K562 (cell line): ENCODE measurements around the gene PACS2. TPM values are rescaled to one million over a fixed set of nuclear protein-coding genes. Genes with fewer than 3 reads are reported as not detected.

Experiments used
- ATAC-seq: fragments of 200-7000 bp; cut with Tn5 transposase; 3 replicates; pipeline ENCODE4 v1.9.1; 2020; ENCODE audit warnings: moderate library complexity
- BruUV-seq: library from RNA; stranded (reverse); fragments of 400-500 nt; replicated peaks from 2 replicates; lab custom pipeline; 2021; lab: Mats Ljungman, UMichigan
- CTCF ChIA-PET: fragments of 300-600 bp; formaldehyde crosslinking; extraction: SDS; loops from one replicate; lab custom pipeline; 2021; ENCODE audit warnings: low intra/inter-chr PET ratio; lab: Yijun Ruan, JAX
- POLR2A ChIA-PET: fragments of 300-600, 350-650 bp; sonication (Branson Sonifier 250); formaldehyde crosslinking; extraction: SDS; loops from one replicate; lab custom pipeline; 2021; ENCODE audit warnings: antibody characterized with exemption, inconsistent platforms; lab: Yijun Ruan, JAX
- DNase-seq, 4 experiments: peaks; one replicate each; pipeline versions ENCODE4 v3.0.0 to v3.0.0-alpha.2; 2011 to 2018; ENCODE audit warnings: low spot score in 3 of 4, mixed read lengths in 3 of 4; ENCODE audit errors: extremely low read depth in 1 of 4
- FAIRE-seq: peaks from 2 replicates; lab custom pipeline; 2011; peaks lifted over from hg19 to GRCh38; lab: Jason Lieb, UNC
- H2AFZ ChIP-seq: 2 replicates; pipeline ENCODE4 v1.6.0; 2011; ENCODE audit warnings: low read depth, low read length, control low read depth, inconsistent platforms
- H3K27ac ChIP-seq: fragments of 200-600 bp; 3 replicates; pipeline ENCODE4 v1.8.0; 2011; ENCODE audit warnings: low read depth, mild to moderate bottlenecking, control low read depth, inconsistent platforms, low read length, moderate library complexity, mixed read lengths; ENCODE audit errors: extremely low read depth
- H3K27me3 ChIP-seq, 2 experiments: fragments of 300-600 bp in 1 of 2; 2 replicates in 1 of 2; 3 replicates in 1 of 2; pipeline versions ENCODE4 v1.6.0 to v1.8.0; 2011; ENCODE audit warnings: inconsistent platforms in 2 of 2, low read length in 2 of 2, mild to moderate bottlenecking in 1 of 2, mixed read lengths in 1 of 2, moderate library complexity in 1 of 2; ENCODE audit not compliant: control insufficient read depth in 2 of 2, insufficient read depth in 2 of 2
- H3K36me3 ChIP-seq: fragments of 300-600 bp; 3 replicates; pipeline ENCODE4 v1.8.0; 2011; ENCODE audit warnings: mild to moderate bottlenecking, low read length, inconsistent platforms; ENCODE audit not compliant: control insufficient read depth, insufficient read depth
- H3K4me1 ChIP-seq, 2 experiments: fragments of 200-600 bp in 1 of 2; replicated peaks in 1 of 2; 2 replicates in 1 of 2; 3 replicates in 1 of 2; pipeline versions ENCODE4 v1.5.1 to v1.8.0; 2011; ENCODE audit warnings: inconsistent platforms in 2 of 2, low read length in 2 of 2, mild to moderate bottlenecking in 1 of 2, mixed read lengths in 1 of 2, moderate library complexity in 1 of 2; ENCODE audit not compliant: control insufficient read depth in 2 of 2, insufficient read depth in 2 of 2
- H3K4me2 ChIP-seq: 2 replicates; pipeline ENCODE4 v1.6.1; 2011; ENCODE audit warnings: low read length, control low read depth, inconsistent platforms, mixed read lengths; ENCODE audit not compliant: insufficient read depth
- H3K4me3 ChIP-seq: fragments of 200-600 bp; sonication (generic), shearing (Covaris generic); 2 replicates; pipeline ENCODE4 v1.5.1; 2016; ENCODE audit warnings: control low read depth, inconsistent platforms
- H3K79me2 ChIP-seq: fragments of 200-600 bp; 3 replicates; pipeline ENCODE4 v1.8.0; 2011; ENCODE audit warnings: low read length, inconsistent platforms; ENCODE audit not compliant: control insufficient read depth, insufficient read depth
- H3K9ac ChIP-seq, 2 experiments: 2 replicates each; pipeline versions ENCODE4 v1.6.0 to v1.6.1; 2011; ENCODE audit warnings: low read depth in 2 of 2, low read length in 2 of 2, control low read depth in 1 of 2, inconsistent platforms in 1 of 2, mild to moderate bottlenecking in 1 of 2, mixed read lengths in 1 of 2; ENCODE audit not compliant: insufficient read depth in 1 of 2
- H3K9me1 ChIP-seq: one replicate; pipeline ENCODE4 v1.6.0; 2011; ENCODE audit warnings: inconsistent platforms, mild to moderate bottlenecking, low read length, moderate library complexity; ENCODE audit not compliant: control insufficient read depth, insufficient read depth
- H3K9me3 ChIP-seq: replicated peaks from 2 replicates; pipeline ENCODE4 v1.5.1; 2011; ENCODE audit warnings: low read depth, low read length, inconsistent platforms; ENCODE audit not compliant: control insufficient read depth, insufficient read depth
- H4K20me1 ChIP-seq: replicated peaks from 2 replicates; pipeline ENCODE4 v1.6.1; 2011; ENCODE audit warnings: low read length, inconsistent platforms, mixed read lengths; ENCODE audit not compliant: control insufficient read depth, insufficient read depth
- BDP1 ChIP-seq: IDR thresholded peaks from 3 replicates; pipeline ENCODE4 v1.6.1; 2011; ENCODE audit not compliant: insufficient read length, insufficient read depth
- CREB1 ChIP-seq, 2 experiments: sonication (generic) in 1 of 2; formaldehyde crosslinking in 1 of 2; IDR thresholded peaks; 2 replicates each; pipeline versions ENCODE4 v1.6.1 to v1.8.0; 2012 to 2022; ENCODE audit warnings: inconsistent platforms in 1 of 2, mild to moderate bottlenecking in 1 of 2, missing genetic modification reagents in 1 of 2, moderate library complexity in 1 of 2
- FOXK2 ChIP-seq, 2 experiments: fragments of 450-650 bp; IDR thresholded peaks in 1 of 2; conservative IDR thresholded peaks in 1 of 2; 2 replicates each; pipeline ENCODE4 v1.6.1; 2016; ENCODE audit warnings: low read depth in 2 of 2, mild to moderate bottlenecking in 1 of 2
- HLTF ChIP-seq: fragments of 450-650 bp; IDR thresholded peaks from 2 replicates; pipeline ENCODE4 v1.6.1; 2016
- NCOA1 ChIP-seq: fragments of 450-650 bp; IDR thresholded peaks from 2 replicates; pipeline ENCODE4 v1.6.1; 2016; ENCODE audit warnings: low read depth
- NFE2L1 ChIP-seq: fragments of 450-650 bp; IDR thresholded peaks from 2 replicates; pipeline ENCODE4 v1.6.1; 2016; ENCODE audit warnings: missing genetic modification characterization, low read depth, mild to moderate bottlenecking, missing compliant biosample characterization, moderate library complexity, borderline replicate concordance
- RBM34 ChIP-seq: fragments of 200-400 bp; formaldehyde crosslinking; IDR thresholded peaks from 2 replicates; pipeline ENCODE4 v1.6.1; 2018; ENCODE audit warnings: low read length, borderline replicate concordance; ENCODE audit not compliant: insufficient read depth
- RNF2 ChIP-seq: sonication (generic); IDR thresholded peaks from 2 replicates; pipeline ENCODE4 v1.6.1; 2016
- STAT5A ChIP-seq: IDR thresholded peaks from 2 replicates; pipeline ENCODE4 v1.6.1; 2012; ENCODE audit warnings: low read length, inconsistent platforms, borderline replicate concordance
- TBL1XR1 ChIP-seq, 2 experiments: IDR thresholded peaks; 2 replicates each; pipeline ENCODE4 v1.6.1; 2012; ENCODE audit warnings: improper control_type of control experiment in 2 of 2, low read length in 2 of 2, mild to moderate bottlenecking in 1 of 2
- U2AF2 ChIP-seq: fragments of 200-400 bp; formaldehyde crosslinking; optimal IDR thresholded peaks from 2 replicates; pipeline ENCODE3; 2017; ENCODE audit warnings: low read depth, mild to moderate bottlenecking, low read length
- WGBS: fragments of 100-300 bp; shearing (Covaris generic); methylation state at CpG from one replicate; pipeline ENCODE4 v1.1.6; 2016; ENCODE audit warnings: low coverage, mixed read lengths; ENCODE audit not compliant: insufficient coverage; ENCODE audit errors: missing lambda C conversion rate; 5-methylcytosine and 5-hydroxymethylcytosine counted together
- in situ Hi-C: fragments of 300-500 bp; cut with MboI; formaldehyde crosslinking; loops from 4 replicates; pipeline ENCODE4 v1.15.0; 2018; ENCODE audit warnings: inconsistent platforms, mixed read lengths
- intact Hi-C: fragments of 100-400 bp; cut with micrococcal nuclease; formaldehyde crosslinking; loops from 2 replicates; pipeline ENCODE4 v1.14.2; 2022
- polyA plus RNA-seq, 8 experiments: library from polyadenylated mRNA; depleted of rRNA in 4 of 8; stranded (reverse) in 5 of 8; unstranded in 3 of 8; fragments of >200 nt; fragmentation: Nextera tagmentation in 2 of 8; fragmentation: Illumina TruSeq in 1 of 8; extraction: Ambion mirVana in 2 of 8; extraction: Trizol in 1 of 8; gene quantifications; 2 replicates each; pipeline versions ENCODE4 v1.2.1 to v1.2.3, GENCODE V29; 2011 to 2014; ENCODE audit warnings: inconsistent platforms in 1 of 8, missing spikeins in 1 of 8
- total RNA-seq, 7 experiments: library from RNA; depleted of rRNA in 6 of 7; stranded (reverse); fragments of >200 nt in 6 of 7; fragmentation: Illumina TruSeq in 2 of 7; extraction: Trizol in 2 of 7; gene quantifications; 2 replicates each; pipeline versions ENCODE4 v1.2.1 to v1.2.3, GENCODE V29; 2011 to 2021; ENCODE audit warnings: low replicate concordance in 1 of 7

The PACS2 gene
- total and polyA plus RNA-seq, 9 of the 15 experiments (the other 6 are each of a cell fraction or from before 2014, with no cell fraction given) = 0.11 to 20.8 (median 9.9) TPM

GRCh38 chr14:105309371-105309770 is 5.2 kb upstream of the PACS2 start:
- no peak for TF ChIP-seq RNF2
- TF ChIP-seq HLTF = no peak
- TF ChIP-seq BDP1 = no peak
- TF ChIP-seq TBL1XR1 (IDR thresholded peaks at IDR 0.05; ENCODE audit: low read length in 2 of 2) = no peak
- TF ChIP-seq RBM34 = no peak
- TF ChIP-seq U2AF2 = no peak
- no peak for TF ChIP-seq NFE2L1 (tag)
- TF ChIP-seq FOXK2 (conservative IDR thresholded peaks at IDR 0.05 in 1 of 2, IDR thresholded peaks at IDR 0.05 in 1 of 2; ENCODE audit: low read depth in 2 of 2) = no peak
- TF ChIP-seq STAT5A = no peak
- no peak for TF ChIP-seq CREB1 (IDR thresholded peaks at IDR 0.05)
- no peak for TF ChIP-seq CREB1 (CRISPR knock-in tag; IDR thresholded peaks at IDR 0.05)
- TF ChIP-seq NCOA1 = no peak
- no peak overlapping the region for H3K4me2 ChIP-seq
- in situ Hi-C loops = no loop called here
- H2AFZ ChIP-seq = no peak overlapping the region
- no peak for DNase-seq
- H3K4me3 ChIP-seq = no peak overlapping the region
- H3K4me1 ChIP-seq = peaks cover 0 to 21% of the 10 kb centered on the region in 2 experiments; a peak in 3 of 5 replicates
- BruUV-seq = no TSS peak
- no peaks in the 10 kb centered on the region for H3K36me3 ChIP-seq
- no peaks in the 10 kb centered on the region for H3K9me1 ChIP-seq
- ChIA-PET POLR2A (interaction anchor here (0.6 kb wide), 1 partner anchor 315 kb away, joined by 3 read pairs; no protein-coding TSS in a partner anchor), CTCF (no interaction called here)
- no peak overlapping the region for H3K9ac ChIP-seq
- no peaks in the 10 kb centered on the region for H3K27me3 ChIP-seq
- H3K27ac ChIP-seq = no peak overlapping the region
- intact Hi-C loops = no loop called here
- H3K79me2 ChIP-seq = no peaks in the 10 kb centered on the region
- H3K9me3 ChIP-seq = peaks cover 2% of the 10 kb centered on the region; the same call in 1 of the 2 replicates
- 15% methylated on average over 5 of the region's 8 CpGs for WGBS
- H4K20me1 ChIP-seq = no peaks in the 10 kb centered on the region
- no peak for FAIRE-seq
- ATAC-seq = no peak
